Activated naive CD4-positive, alpha-beta T cell treated with anti-CD3 and anti-CD28 coated beads, Interleukin-2, amount 10 ng/mL, durations not matched to agents 7 days and 5 days (primary cell): ENCODE results near the gene GPR137B.

ENCODE experiments used
- CTCF ChIA-PET: fragments of 350-600 bp; sonication (Branson Sonifier 250); formaldehyde crosslinking; loops from one replicate; lab custom pipeline; 2021; ENCODE audit warnings: antibody characterized with exemption; lab: Charles Lee
- DNase-seq: peaks from one replicate; pipeline ENCODE4 v3.0.0-alpha.2; 2020
- H3K27ac Mint-ChIP-seq: one replicate; pipeline ENCODE4 v1.8.0; 2021; ENCODE audit warnings: mild to moderate bottlenecking, moderate library complexity, mixed read lengths
- H3K27me3 Mint-ChIP-seq: one replicate; pipeline ENCODE4 v1.8.0; 2021; ENCODE audit warnings: mild to moderate bottlenecking, mixed read lengths
- H3K36me3 Mint-ChIP-seq: one replicate; pipeline ENCODE4 v1.8.0; 2021; ENCODE audit warnings: mixed read lengths
- H3K4me1 Mint-ChIP-seq: one replicate; pipeline ENCODE4 v1.8.0; 2021; ENCODE audit warnings: mixed read lengths
- H3K4me3 Mint-ChIP-seq: one replicate; pipeline ENCODE4 v1.8.0; 2021; ENCODE audit warnings: mild to moderate bottlenecking, moderate library complexity, mixed read lengths
- H3K9me3 Mint-ChIP-seq: one replicate; pipeline ENCODE4 v1.8.0; 2021; ENCODE audit warnings: mixed read lengths

Gene GPR137B

GRCh38 chr1:236107121-236107907, 35.0 kb upstream of the GPR137B start:
- peaks cover 2% of the 10 kb centered on the region for H3K4me1 Mint-ChIP-seq
- no peak overlapping the region for H3K27ac Mint-ChIP-seq
- no peaks in the 10 kb centered on the region for H3K9me3 Mint-ChIP-seq
- H3K36me3 Mint-ChIP-seq: no peaks in the 10 kb centered on the region
- DNase-seq: no peak
- H3K27me3 Mint-ChIP-seq: peaks cover 4% of the 10 kb centered on the region
- CTCF ChIA-PET: interaction anchor here (0.6 to 2.5 kb wide), 9 partner anchors 14 to 438 kb away, joined by 3 to 9 read pairs (median 3); no protein-coding TSS in a partner anchor
- no peak overlapping the region for H3K4me3 Mint-ChIP-seq

- H3K4me1 Mint-ChIP-seq: peaks cover 2% of the 10 kb centered on the region
- H3K9me3 Mint-ChIP-seq: no peaks in the 10 kb centered on the region
- H3K27ac Mint-ChIP-seq: no peak overlapping the region
- no peak overlapping the region for H3K4me3 Mint-ChIP-seq
- peaks cover 4% of the 10 kb centered on the region for H3K27me3 Mint-ChIP-seq
- no peaks in the 10 kb centered on the region for H3K36me3 Mint-ChIP-seq
- CTCF ChIA-PET: interaction anchor here (0.8 to 2.5 kb wide), 6 partner anchors 13 to 382 kb away, joined by 3 to 9 read pairs (median 4); no protein-coding TSS in a partner anchor
- DNase-seq: no peak
These were observed 34.2 kb upstream of the GPR137B start for GRCh38 chr1:236108027-236108648.

GRCh38 chr1:236110137-236110536, 32.2 kb upstream of the GPR137B start:
- CTCF ChIA-PET: interaction anchor here (1.0 to 1.5 kb wide), 4 partner anchors 11 to 341 kb away, joined by 3 to 5 read pairs (median 4); no protein-coding TSS in a partner anchor
- Mint-ChIP-seq H3K4me3 (no peak overlapping the region), H3K36me3 (no peaks in the 10 kb centered on the region), H3K27me3 (peaks cover 4% of the 10 kb centered on the region), H3K27ac (no peak overlapping the region), H3K9me3 (no peaks in the 10 kb centered on the region), H3K4me1 (no peaks in the 10 kb centered on the region)
- DNase-seq: no peak

GRCh38 chr1:236111527-236112331, 30.6 kb upstream of the GPR137B start:
- peaks cover 4% of the 10 kb centered on the region for H3K27me3 Mint-ChIP-seq
- H3K36me3 Mint-ChIP-seq: no peaks in the 10 kb centered on the region
- CTCF ChIA-PET: interaction anchor here (0.7 to 1.5 kb wide), 4 partner anchors 7 to 378 kb away, joined by 3 to 5 read pairs (median 3); no protein-coding TSS in a partner anchor
- no peaks in the 10 kb centered on the region for H3K9me3 Mint-ChIP-seq
- no peak overlapping the region for H3K4me3 Mint-ChIP-seq
- H3K27ac Mint-ChIP-seq: no peak overlapping the region
- DNase-seq: no peak
- H3K4me1 Mint-ChIP-seq: no peaks in the 10 kb centered on the region

GRCh38 chr1:236112332-236112627, 30.1 kb upstream of the GPR137B start:
- H3K27me3 Mint-ChIP-seq: peaks cover 4% of the 10 kb centered on the region
- H3K27ac Mint-ChIP-seq: no peak overlapping the region
- no peak for DNase-seq
- no peaks in the 10 kb centered on the region for H3K36me3 Mint-ChIP-seq
- no peaks in the 10 kb centered on the region for H3K9me3 Mint-ChIP-seq
- H3K4me3 Mint-ChIP-seq: no peak overlapping the region
- H3K4me1 Mint-ChIP-seq: no peaks in the 10 kb centered on the region
- CTCF ChIA-PET: interaction anchor here (0.7 to 1.2 kb wide), 2 partner anchors 8 to 377 kb away, joined by 3 read pairs; no protein-coding TSS in a partner anchor

GRCh38 chr1:236113324-236114032, 28.9 kb upstream of the GPR137B start:
- Mint-ChIP-seq H3K9me3 (no peaks in the 10 kb centered on the region), H3K4me1 (no peaks in the 10 kb centered on the region), H3K4me3 (no peak overlapping the region), H3K27me3 (peaks cover 4% of the 10 kb centered on the region), H3K27ac (no peak overlapping the region), H3K36me3 (no peaks in the 10 kb centered on the region)
- CTCF ChIA-PET: interaction anchor here (1.1 kb wide), 1 partner anchor 11 kb away, joined by 4 read pairs; no protein-coding TSS in a partner anchor
- no peak for DNase-seq

GRCh38 chr1:236114076-236114747, 28.1 kb upstream of the GPR137B start:
- H3K27ac Mint-ChIP-seq: no peak overlapping the region
- CTCF ChIA-PET: interaction anchor here (1.1 kb wide), 1 partner anchor 11 kb away, joined by 4 read pairs; no protein-coding TSS in a partner anchor
- H3K9me3 Mint-ChIP-seq: no peaks in the 10 kb centered on the region
- H3K4me1 Mint-ChIP-seq: no peaks in the 10 kb centered on the region
- peaks cover 4% of the 10 kb centered on the region for H3K27me3 Mint-ChIP-seq
- DNase-seq: no peak
- H3K4me3 Mint-ChIP-seq: no peak overlapping the region
- no peaks in the 10 kb centered on the region for H3K36me3 Mint-ChIP-seq

GRCh38 chr1:236117710-236118109, 24.6 kb upstream of the GPR137B start:
- DNase-seq: no peak
- Mint-ChIP-seq H3K4me1 (peaks cover 26% of the 10 kb centered on the region), H3K4me3 (no peak overlapping the region), H3K27me3 (no peaks in the 10 kb centered on the region), H3K36me3 (no peaks in the 10 kb centered on the region), H3K9me3 (no peaks in the 10 kb centered on the region), H3K27ac (no peak overlapping the region)
- CTCF ChIA-PET: no interaction called here

GRCh38 chr1:236119943-236120484, 22.3 kb upstream of the GPR137B start:
- DNase-seq: no peak
- Mint-ChIP-seq H3K27ac (no peak overlapping the region), H3K36me3 (no peaks in the 10 kb centered on the region), H3K4me3 (no peak overlapping the region), H3K4me1 (peaks cover 26% of the 10 kb centered on the region), H3K9me3 (no peaks in the 10 kb centered on the region), H3K27me3 (peaks cover 18% of the 10 kb centered on the region)
- CTCF ChIA-PET: interaction anchor here (1.2 to 2.3 kb wide), 2 partner anchors 10 to 12 kb away, joined by 3 to 5 read pairs; no protein-coding TSS in a partner anchor

- peaks cover 18% of the 10 kb centered on the region for H3K27me3 Mint-ChIP-seq
- DNase-seq: no peak
- no peaks in the 10 kb centered on the region for H3K36me3 Mint-ChIP-seq
- CTCF ChIA-PET: interaction anchor here (0.9 to 2.3 kb wide), 3 partner anchors 10 to 17 kb away, joined by 3 to 5 read pairs (median 3); no protein-coding TSS in a partner anchor
- no peaks in the 10 kb centered on the region for H3K9me3 Mint-ChIP-seq
- peak overlapping the region; percentile 79 for H3K27ac Mint-ChIP-seq
- H3K4me1 Mint-ChIP-seq: peaks cover 26% of the 10 kb centered on the region
- H3K4me3 Mint-ChIP-seq: peak overlapping the region; percentile 51
These were observed 21.6 kb upstream of the GPR137B start for GRCh38 chr1:236120721-236121153.

- H3K27me3 Mint-ChIP-seq: peaks cover 26% of the 10 kb centered on the region
- H3K36me3 Mint-ChIP-seq: no peaks in the 10 kb centered on the region
- no peak overlapping the region for H3K27ac Mint-ChIP-seq
- DNase-seq: no peak
- H3K4me3 Mint-ChIP-seq: no peak overlapping the region
- H3K9me3 Mint-ChIP-seq: no peaks in the 10 kb centered on the region
- peaks cover 26% of the 10 kb centered on the region for H3K4me1 Mint-ChIP-seq
- CTCF ChIA-PET: interaction anchor here (2.3 kb wide), 1 partner anchor 14 kb away, joined by 5 read pairs; no protein-coding TSS in a partner anchor
These were observed 20.2 kb upstream of the GPR137B start for GRCh38 chr1:236122176-236122575.

- DNase-seq: no peak
- H3K36me3 Mint-ChIP-seq: no peaks in the 10 kb centered on the region
- CTCF ChIA-PET: interaction anchor here (1.1 to 1.6 kb wide), 3 partner anchors 13 to 19 kb away, joined by 3 to 4 read pairs (median 3); no protein-coding TSS in a partner anchor
- no peak overlapping the region for H3K4me3 Mint-ChIP-seq
- no peaks in the 10 kb centered on the region for H3K9me3 Mint-ChIP-seq
- H3K27me3 Mint-ChIP-seq: peaks cover 26% of the 10 kb centered on the region
- no peak overlapping the region for H3K27ac Mint-ChIP-seq
- H3K4me1 Mint-ChIP-seq: peaks cover 26% of the 10 kb centered on the region
These were observed 18.8 kb upstream of the GPR137B start for GRCh38 chr1:236123563-236123962.
